Prostate gland (tissue), 2 donors: ENCODE results near the gene ARL15.

ENCODE experiments used
- CTCF ChIP-seq, 4 experiments: fragments of 200-600 bp in 2 of 4; fragments of 450-650 bp in 2 of 4; sonication (generic) in 2 of 4; IDR thresholded peaks; 1 replicate in 3 of 4; 2 replicates in 1 of 4; pipeline ENCODE4 v1.5.1; 2016 to 2019; ENCODE audit warnings: antibody characterized with exemption in 4 of 4, mild to moderate bottlenecking in 2 of 4, moderate library complexity in 2 of 4
- POLR2AphosphoS5 ChIP-seq: sonication (generic); formaldehyde crosslinking; IDR thresholded peaks from one replicate; pipeline ENCODE4 v1.6.1; 2017; ENCODE audit warnings: antibody characterized with exemption

- TF ChIP-seq CTCF (IDR thresholded peaks at IDR 0.05) (no peak), POLR2AphosphoS5 (no peak)
Measured at GRCh38 chr5:54344653-54345052, 34.3 kb upstream of the ARL15 start.
